IMR-90 (cell line): ENCODE data around the gene FUS. TPM values are rescaled to one million over a fixed set of nuclear protein-coding genes. Genes with fewer than 3 reads are reported as not detected.

Experiments used
- ATAC-seq: fragments of 200-7000 bp; cut with Tn5 transposase; 2 replicates; pipeline ENCODE4 v1.9.1; 2020; ENCODE audit warnings: low read depth, mild to moderate bottlenecking, moderate library complexity
- BruUV-seq: library from RNA; stranded (reverse); fragments of 400-500 nt; replicated peaks from 2 replicates; lab custom pipeline; 2021; lab: Mats Ljungman, UMichigan
- CTCF ChIA-PET: fragments of 300-600 bp; formaldehyde crosslinking; extraction: SDS; loops from one replicate; lab custom pipeline; 2021; ENCODE audit warnings: antibody characterized with exemption; lab: Yijun Ruan, JAX
- POLR2A ChIA-PET: fragments of 300-600 bp; sonication (Branson Sonifier 250); formaldehyde crosslinking; loops from one replicate; lab custom pipeline; 2022; ENCODE audit warnings: antibody characterized with exemption; ENCODE audit not compliant: unreplicated experiment; lab: Charles Lee
- DNase-seq: peaks from one replicate; pipeline ENCODE4 v3.0.0; 2013
- H2AFZ ChIP-seq: replicated peaks from 2 replicates; pipeline ENCODE3; 2013; ENCODE audit warnings: low read length, mild to moderate bottlenecking; ENCODE audit not compliant: poor library complexity
- H2AK5ac ChIP-seq: 2 replicates; pipeline ENCODE4 v1.6.1; 2013; ENCODE audit warnings: low read depth, low read length, inconsistent platforms
- H2AK9ac ChIP-seq: replicated peaks from 2 replicates; pipeline ENCODE3; 2013; ENCODE audit warnings: mild to moderate bottlenecking, low read depth, low read length, moderate library complexity; ENCODE audit not compliant: poor library complexity
- H2BK120ac ChIP-seq: 2 replicates; pipeline ENCODE4 v1.6.1; 2013; ENCODE audit warnings: low read depth, low read length, inconsistent platforms
- H2BK15ac ChIP-seq: 3 replicates; pipeline ENCODE4 v1.6.1; 2013; ENCODE audit warnings: low read depth, low read length, inconsistent platforms
- H2BK20ac ChIP-seq: 2 replicates; pipeline ENCODE4 v1.6.1; 2013; ENCODE audit warnings: low read depth, mild to moderate bottlenecking, inconsistent platforms, low read length, moderate library complexity
- H2BK5ac ChIP-seq: 2 replicates; pipeline ENCODE4 v1.6.1; 2013; ENCODE audit warnings: mild to moderate bottlenecking, low read depth, low read length, inconsistent platforms; ENCODE audit not compliant: poor library complexity, severe bottlenecking
- H3K14ac ChIP-seq: replicated peaks from 2 replicates; pipeline ENCODE4 v1.6.1; 2013; ENCODE audit warnings: low read depth, low read length, inconsistent platforms
- H3K18ac ChIP-seq: 2 replicates; pipeline ENCODE4 v1.6.1; 2013; ENCODE audit warnings: low read depth, low read length, control low read depth
- H3K23ac ChIP-seq: 2 replicates; pipeline ENCODE4 v1.6.1; 2013; ENCODE audit warnings: low read depth, low read length, inconsistent platforms
- H3K27ac ChIP-seq: 2 replicates; pipeline ENCODE4 v1.5.1; 2013; ENCODE audit warnings: mild to moderate bottlenecking, control low read depth, low read length; ENCODE audit not compliant: insufficient read depth
- H3K27me3 ChIP-seq: 2 replicates; pipeline ENCODE4 v1.6.1; 2013; ENCODE audit warnings: low read length; ENCODE audit not compliant: control insufficient read depth, insufficient read depth
- H3K36me3 ChIP-seq: 2 replicates; pipeline ENCODE4 v1.6.1; 2013; ENCODE audit warnings: low read length, mixed read lengths; ENCODE audit not compliant: control insufficient read depth, insufficient read depth
- H3K4ac ChIP-seq: 2 replicates; pipeline ENCODE4 v1.6.1; 2013; ENCODE audit warnings: low read depth, low read length, inconsistent platforms
- H3K4me1 ChIP-seq: 2 replicates; pipeline ENCODE4 v1.6.1; 2013; ENCODE audit warnings: low read length, mixed read lengths; ENCODE audit not compliant: control insufficient read depth, insufficient read depth
- H3K4me2 ChIP-seq: 2 replicates; pipeline ENCODE4 v1.6.1; 2013; ENCODE audit warnings: low read depth, mild to moderate bottlenecking, control low read depth, low read length, moderate library complexity
- H3K4me3 ChIP-seq: 2 replicates; pipeline ENCODE4 v1.5.1; 2013; ENCODE audit warnings: low read depth, mild to moderate bottlenecking, control low read depth, low read length, moderate library complexity; ENCODE audit not compliant: insufficient read depth
- H3K56ac ChIP-seq: 2 replicates; pipeline ENCODE4 v1.6.1; 2013; ENCODE audit warnings: low read length, inconsistent platforms; ENCODE audit not compliant: insufficient read depth; ENCODE audit errors: extremely low read depth
- H3K79me1 ChIP-seq, 2 experiments: 2 replicates each; pipeline ENCODE4 v1.6.1; 2013; ENCODE audit warnings: low read length in 2 of 2, inconsistent platforms in 1 of 2, low read depth in 1 of 2
- H3K9ac ChIP-seq: 2 replicates; pipeline ENCODE4 v1.6.1; 2013; ENCODE audit warnings: low read depth, low read length, control low read depth
- H3K9me1 ChIP-seq: 2 replicates; pipeline ENCODE4 v1.6.1; 2013; ENCODE audit warnings: low read length, inconsistent platforms; ENCODE audit not compliant: insufficient read depth
- H3K9me3 ChIP-seq: 2 replicates; pipeline ENCODE4 v1.6.1; 2013; ENCODE audit warnings: low read length; ENCODE audit not compliant: control insufficient read depth, insufficient read depth
- H4K20me1 ChIP-seq: 2 replicates; pipeline ENCODE4 v1.6.1; 2013; ENCODE audit warnings: low read length, inconsistent platforms; ENCODE audit not compliant: insufficient read depth
- H4K5ac ChIP-seq: 2 replicates; pipeline ENCODE4 v1.6.1; 2013; ENCODE audit warnings: mild to moderate bottlenecking, low read depth, low read length, control low read depth
- H4K8ac ChIP-seq, 2 experiments: 2 replicates each; pipeline ENCODE4 v1.6.1; 2013; ENCODE audit warnings: low read depth in 2 of 2, low read length in 2 of 2, control low read depth in 1 of 2, inconsistent platforms in 1 of 2
- H4K91ac ChIP-seq: 2 replicates; pipeline ENCODE4 v1.6.1; 2013; ENCODE audit warnings: low read depth, low read length, inconsistent platforms; ENCODE audit not compliant: insufficient read depth
- BHLHE40 ChIP-seq: fragments of 150-350 bp; IDR thresholded peaks from 2 replicates; pipeline ENCODE4 v1.6.1; 2016; ENCODE audit warnings: mild to moderate bottlenecking, low read depth, low read length
- CHD1 ChIP-seq: IDR thresholded peaks from 2 replicates; pipeline ENCODE4 v1.6.1; 2012; ENCODE audit warnings: low read depth, low read length, improper control_type of control experiment
- FOS ChIP-seq: fragments of 150-350 bp; IDR thresholded peaks from 2 replicates; pipeline ENCODE4 v1.6.1; 2016; ENCODE audit warnings: low read depth, low read length
- MAFK ChIP-seq: IDR thresholded peaks from 2 replicates; pipeline ENCODE4 v1.6.1; 2012; ENCODE audit warnings: low read depth, low read length, improper control_type of control experiment
- MAZ ChIP-seq: IDR thresholded peaks from 2 replicates; pipeline ENCODE4 v1.6.1; 2012; ENCODE audit warnings: low read depth, mild to moderate bottlenecking, low read length, improper control_type of control experiment, moderate library complexity, borderline replicate concordance
- MXI1 ChIP-seq: IDR thresholded peaks from 2 replicates; pipeline ENCODE4 v1.6.1; 2012; ENCODE audit warnings: low read depth, mild to moderate bottlenecking, low read length, moderate library complexity, borderline replicate concordance
- NFE2L2 ChIP-seq: fragments of 150-350 bp; IDR thresholded peaks from 2 replicates; pipeline ENCODE4 v1.6.1; 2016; ENCODE audit warnings: low read depth, mild to moderate bottlenecking, low read length
- POLR2A ChIP-seq: IDR thresholded peaks from 2 replicates; pipeline ENCODE4 v1.6.1; 2012; ENCODE audit warnings: mild to moderate bottlenecking, low read depth, low read length
- RAD21 ChIP-seq: IDR thresholded peaks from 2 replicates; pipeline ENCODE4 v1.6.1; 2012; ENCODE audit warnings: low read length, improper control_type of control experiment
- WGBS, 2 experiments: methylation state at CpG; one replicate each; pipeline versions ENCODE4 v1.1.5 to v1.1.7; 2013; ENCODE audit warnings: missing lambda C conversion rate in 2 of 2; ENCODE audit not compliant: insufficient read length in 1 of 2; ENCODE audit errors: extremely low coverage in 2 of 2; 5-methylcytosine and 5-hydroxymethylcytosine counted together
- dilution Hi-C: fragments of 300-500 bp; cut with HindIII; formaldehyde crosslinking; loops from one replicate; pipeline ENCODE4 v1.14.3; 2018; ENCODE audit warnings: low sequenced_read_pairs; ENCODE audit not compliant: unreplicated experiment
- in situ Hi-C: fragments of 300-500 bp; cut with MboI; formaldehyde crosslinking; loops from 3 replicates; pipeline ENCODE4 v1.14.3; 2019; ENCODE audit warnings: low sequenced_read_pairs, inconsistent platforms, mixed read lengths
- intact Hi-C: fragments of 100-400 bp; cut with micrococcal nuclease; formaldehyde crosslinking; loops from 2 replicates; pipeline ENCODE4 v1.10.0; 2022
- polyA plus RNA-seq, 3 experiments: library from polyadenylated mRNA; depleted of rRNA; stranded (reverse); fragments of >200 nt; gene quantifications; 2 replicates each; pipeline ENCODE4 v1.2.3, GENCODE V29; 2012; ENCODE audit warnings: low replicate concordance in 1 of 3
- total RNA-seq: library from RNA; depleted of rRNA; stranded (reverse); fragments of >200 nt; gene quantifications from 2 replicates; pipeline ENCODE4 v1.2.3, GENCODE V29; 2012

Gene FUS
- total and polyA plus RNA-seq, 2 of the 4 experiments (the other 2 are of a cell fraction), result 42.8 to 340 TPM

DNA sequence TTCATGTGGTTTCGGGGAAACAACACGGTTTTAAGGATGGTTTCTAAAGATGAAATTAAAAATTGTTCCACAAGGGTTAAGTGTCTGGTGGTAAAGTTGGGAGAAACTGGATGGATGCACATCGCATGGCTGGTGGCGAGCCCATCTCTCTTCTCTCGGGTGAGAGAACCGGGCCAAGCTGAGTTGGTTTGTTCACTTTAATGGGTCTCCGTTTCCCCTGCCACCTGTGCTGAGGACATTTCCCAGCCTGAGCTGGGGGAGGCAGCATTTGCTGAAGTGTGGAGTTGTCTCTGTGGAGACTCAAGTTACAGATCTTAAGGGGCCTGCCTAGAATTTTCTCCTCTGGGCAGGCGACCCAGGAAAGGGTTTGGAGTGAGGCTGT is 7.9 kb downstream of the FUS start:
- dilution Hi-C loops (no loop called here), intact Hi-C loops (loop anchor here (10.0 kb wide), 1 partner anchor 687 kb away; the partner anchor contains the start of gene ZNF267), in situ Hi-C loops (no loop called here)
- peaks cover 6% of the 10 kb centered on the region; the same call in 1 of the 2 replicates for H3K9me1 ChIP-seq
- ChIA-PET CTCF (interaction anchor here (0.8 kb wide), 1 partner anchor 11 kb away, joined by 3 read pairs; no protein-coding TSS in a partner anchor), POLR2A (no interaction called here)
- no peak overlapping the region for H2BK20ac ChIP-seq
- no peak overlapping the region for H4K5ac ChIP-seq
- H3K4me3 ChIP-seq, result no peak overlapping the region
- no peak overlapping the region for H3K4ac ChIP-seq
- peaks cover 59 to 91% of the 10 kb centered on the region in 2 experiments for H3K79me1 ChIP-seq
- WGBS, 2 experiments, result 88% methylated on average over 1 of the region's 8 CpGs; no CpG with 5 or more reads in 1 of the 2 experiments
- H3K4me1 ChIP-seq, result peaks cover 4% of the 10 kb centered on the region; the same call in 1 of the 2 replicates
- no peaks in the 10 kb centered on the region for H3K9me3 ChIP-seq
- no peaks in the 10 kb centered on the region for H3K27me3 ChIP-seq
- H2BK15ac ChIP-seq, result no peak overlapping the region
- no peak overlapping the region for H2AK9ac ChIP-seq
- H3K18ac ChIP-seq, result no peak overlapping the region
- no peak overlapping the region for H3K14ac ChIP-seq
- no peak overlapping the region for H3K4me2 ChIP-seq
- no peak overlapping the region for H4K91ac ChIP-seq
- peaks cover 92% of the 10 kb centered on the region for H4K20me1 ChIP-seq
- H3K23ac ChIP-seq, result no peak overlapping the region
- no peak overlapping the region for H4K8ac ChIP-seq
- no TSS peak for BruUV-seq
- no peak overlapping the region for H2AK5ac ChIP-seq
- H3K9ac ChIP-seq, result no peak overlapping the region
- DNase-seq (no peak), ATAC-seq (no peak)
- H2BK120ac ChIP-seq, result no peak overlapping the region
- H3K56ac ChIP-seq, result no peak overlapping the region
- no peak overlapping the region for H3K27ac ChIP-seq
- H2AFZ ChIP-seq, result no peak overlapping the region
- peaks cover 90% of the 10 kb centered on the region for H3K36me3 ChIP-seq
- no peak overlapping the region for H2BK5ac ChIP-seq
- TF ChIP-seq FOS (no peak), POLR2A (no peak), MAFK (no peak), NFE2L2 (no peak), MAZ (no peak), MXI1 (no peak), BHLHE40 (no peak), CHD1 (no peak), RAD21 (no peak)
